GM19395 (cell line): ENCODE results near the gene TESMIN.

Experiments used
- ATAC-seq: cut with Tn5 transposase; IDR thresholded peaks from one replicate; pipeline ENCODE4 v1.9.1; 2021; ENCODE audit warnings: mild to moderate bottlenecking, moderate library complexity; ENCODE audit not compliant: unreplicated experiment

The TESMIN gene

GRCh38 chr11:68751331-68751856 lies at the start of gene TESMIN:
Gene TESMIN, minus strand, starts transcription at chr11:68751520. Its CDS starts 860 bp downstream, at chr11:68750660.
- ATAC-seq, result no peak

GRCh38 chr11:68798221-68798813 lies 47.0 kb upstream of the TESMIN start:
- ATAC-seq, result no peak

GRCh38 chr11:68796801-68797200 lies 45.5 kb upstream of the TESMIN start:
- ATAC-seq, result no peak

- ATAC-seq, result no peak
Measured at GRCh38 chr11:68792400-68792966, 41.2 kb upstream of the TESMIN start.

- no peak for ATAC-seq
Measured at GRCh38 chr11:68784653-68785052, 33.3 kb upstream of the TESMIN start.

- no peak for ATAC-seq
Measured at GRCh38 chr11:68783216-68783821, 32.0 kb upstream of the TESMIN start.

GRCh38 chr11:68782711-68783110 lies 31.4 kb upstream of the TESMIN start:
- ATAC-seq, result no peak

GRCh38 chr11:68780829-68781228 lies 29.5 kb upstream of the TESMIN start:
- no peak for ATAC-seq

GRCh38 chr11:68778205-68778604 lies 26.9 kb upstream of the TESMIN start:
- no peak for ATAC-seq

GRCh38 chr11:68776442-68777235 lies 25.3 kb upstream of the TESMIN start:
- ATAC-seq, result no peak

GRCh38 chr11:68775951-68776388 lies 24.6 kb upstream of the TESMIN start:
- no peak for ATAC-seq

- ATAC-seq, result no peak
Measured at GRCh38 chr11:68774194-68774585, 22.9 kb upstream of the TESMIN start.

- no peak for ATAC-seq
Measured at GRCh38 chr11:68773521-68774193, 22.3 kb upstream of the TESMIN start.

GRCh38 chr11:68772936-68773335 lies 21.6 kb upstream of the TESMIN start:
- ATAC-seq, result no peak

- no peak for ATAC-seq
Measured at GRCh38 chr11:68770781-68771180, 19.5 kb upstream of the TESMIN start.

- ATAC-seq, result no peak
Measured at GRCh38 chr11:68767672-68768071, 16.4 kb upstream of the TESMIN start.

- ATAC-seq, result no peak
Measured at GRCh38 chr11:68766786-68767185, 15.5 kb upstream of the TESMIN start.

GRCh38 chr11:68764746-68765145 lies 13.4 kb upstream of the TESMIN start:
- no peak for ATAC-seq

GRCh38 chr11:68763926-68764657 lies 12.8 kb upstream of the TESMIN start:
- ATAC-seq, result no peak

- no peak for ATAC-seq
Measured at GRCh38 chr11:68763181-68763721, 11.9 kb upstream of the TESMIN start.
